HG03378 (cell line): ENCODE data around the gene TMEM107.
"Not testable (repeated sequence)": the region's sequence is repeated elsewhere in the genome, so short reads cannot be mapped to it uniquely, and the experiment has no call there.

Source experiments
- ATAC-seq: cut with Tn5 transposase; IDR thresholded peaks from one replicate; pipeline ENCODE4 v1.9.1; 2021; ENCODE audit warnings: mild to moderate bottlenecking, moderate library complexity; ENCODE audit not compliant: unreplicated experiment

Gene TMEM107

GRCh38 chr17:8189711-8190477 lies 13.7 kb upstream of the TMEM107 start, which contains the start of gene BORCS6:
Gene BORCS6, minus strand, starts transcription at chr17:8190180. Its CDS starts 40 bp downstream, at chr17:8190140.
- peak; percentile 45 for ATAC-seq

- ATAC-seq, result no peak
These were observed 13.0 kb upstream of the TMEM107 start for GRCh38 chr17:8189041-8189710.

- no peak for ATAC-seq
These were observed 12.2 kb upstream of the TMEM107 start for GRCh38 chr17:8188263-8188839.

- ATAC-seq, result peak; percentile 23
These were observed 11.5 kb upstream of the TMEM107 start for GRCh38 chr17:8187517-8188262.

GRCh38 chr17:8186787-8187516 lies 10.8 kb upstream of the TMEM107 start:
- peak; percentile 20 for ATAC-seq

GRCh38 chr17:8186446-8186786 lies 10.2 kb upstream of the TMEM107 start:
- ATAC-seq, result no peak

- ATAC-seq, result no peak
These were observed 9.6 kb upstream of the TMEM107 start for GRCh38 chr17:8185582-8186445.

GRCh38 chr17:8176998-8177731 lies 985 bp upstream of the TMEM107 start:
- ATAC-seq, result no peak

GRCh38 chr17:8175795-8176196 lies 384 bp downstream of the TMEM107 start:
- ATAC-seq, result no peak

- no peak for ATAC-seq
These were observed 2.3 kb downstream of the TMEM107 start for GRCh38 chr17:8173871-8174322.

- ATAC-seq, result peak; percentile 72
These were observed 2.9 kb downstream of the TMEM107 start for GRCh38 chr17:8173056-8173870.

GRCh38 chr17:8170186-8170585 lies 6.0 kb downstream of the TMEM107 start:
- not testable (repeated sequence) for ATAC-seq

GRCh38 chr17:8167526-8167925 lies 8.7 kb downstream of the TMEM107 start:
- ATAC-seq, result no peak

- ATAC-seq, result no peak
These were observed 9.4 kb downstream of the TMEM107 start for GRCh38 chr17:8166731-8167130.

GRCh38 chr17:8164815-8165131 lies 11.4 kb downstream of the TMEM107 start:
- no peak for ATAC-seq

- ATAC-seq, result no peak
These were observed 12.0 kb downstream of the TMEM107 start for GRCh38 chr17:8163978-8164814.
